ENCODE measurements around the gene C1QTNF9B.

DNA sequence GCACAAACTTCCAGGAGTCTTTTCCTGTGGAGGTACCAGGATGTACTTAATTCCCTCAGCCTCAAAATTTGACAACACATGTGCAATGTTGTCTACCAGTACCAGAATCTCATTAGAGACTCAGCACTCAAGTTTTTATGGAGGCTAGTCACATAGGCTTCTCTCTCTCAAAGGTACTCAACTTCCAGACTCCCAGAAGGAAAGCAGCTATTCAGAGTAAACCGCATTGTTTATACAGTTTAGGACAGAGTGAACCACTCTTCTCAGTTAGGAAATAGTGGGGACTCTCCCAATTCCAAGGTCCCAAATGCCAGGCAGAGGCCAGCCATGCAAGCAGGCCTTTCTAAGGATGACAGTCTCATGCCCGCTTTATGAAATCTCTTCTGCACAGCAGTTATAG lies 8.5 kb upstream of the C1QTNF9B start:
- TF ChIP-seq FOSL1 (CRISPR knock-in tag; IDR thresholded peaks at IDR 0.05; ENCODE audit: borderline replicate concordance), result no peak
- TF ChIP-seq, protein P1, sequence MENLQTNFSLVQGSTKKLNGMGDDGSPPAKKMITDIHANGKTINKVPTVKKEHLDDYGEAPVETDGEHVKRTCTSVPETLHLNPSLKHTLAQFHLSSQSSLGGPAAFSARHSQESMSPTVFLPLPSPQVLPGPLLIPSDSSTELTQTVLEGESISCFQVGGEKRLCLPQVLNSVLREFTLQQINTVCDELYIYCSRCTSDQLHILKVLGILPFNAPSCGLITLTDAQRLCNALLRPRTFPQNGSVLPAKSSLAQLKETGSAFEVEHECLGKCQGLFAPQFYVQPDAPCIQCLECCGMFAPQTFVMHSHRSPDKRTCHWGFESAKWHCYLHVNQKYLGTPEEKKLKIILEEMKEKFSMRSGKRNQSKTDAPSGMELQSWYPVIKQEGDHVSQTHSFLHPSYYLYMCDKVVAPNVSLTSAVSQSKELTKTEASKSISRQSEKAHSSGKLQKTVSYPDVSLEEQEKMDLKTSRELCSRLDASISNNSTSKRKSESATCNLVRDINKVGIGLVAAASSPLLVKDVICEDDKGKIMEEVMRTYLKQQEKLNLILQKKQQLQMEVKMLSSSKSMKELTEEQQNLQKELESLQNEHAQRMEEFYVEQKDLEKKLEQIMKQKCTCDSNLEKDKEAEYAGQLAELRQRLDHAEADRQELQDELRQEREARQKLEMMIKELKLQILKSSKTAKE (CRISPR knock-in tag; IDR thresholded peaks at IDR 0.05; ENCODE audit: borderline replicate concordance), result no peak
- TF ChIP-seq, protein P2, sequence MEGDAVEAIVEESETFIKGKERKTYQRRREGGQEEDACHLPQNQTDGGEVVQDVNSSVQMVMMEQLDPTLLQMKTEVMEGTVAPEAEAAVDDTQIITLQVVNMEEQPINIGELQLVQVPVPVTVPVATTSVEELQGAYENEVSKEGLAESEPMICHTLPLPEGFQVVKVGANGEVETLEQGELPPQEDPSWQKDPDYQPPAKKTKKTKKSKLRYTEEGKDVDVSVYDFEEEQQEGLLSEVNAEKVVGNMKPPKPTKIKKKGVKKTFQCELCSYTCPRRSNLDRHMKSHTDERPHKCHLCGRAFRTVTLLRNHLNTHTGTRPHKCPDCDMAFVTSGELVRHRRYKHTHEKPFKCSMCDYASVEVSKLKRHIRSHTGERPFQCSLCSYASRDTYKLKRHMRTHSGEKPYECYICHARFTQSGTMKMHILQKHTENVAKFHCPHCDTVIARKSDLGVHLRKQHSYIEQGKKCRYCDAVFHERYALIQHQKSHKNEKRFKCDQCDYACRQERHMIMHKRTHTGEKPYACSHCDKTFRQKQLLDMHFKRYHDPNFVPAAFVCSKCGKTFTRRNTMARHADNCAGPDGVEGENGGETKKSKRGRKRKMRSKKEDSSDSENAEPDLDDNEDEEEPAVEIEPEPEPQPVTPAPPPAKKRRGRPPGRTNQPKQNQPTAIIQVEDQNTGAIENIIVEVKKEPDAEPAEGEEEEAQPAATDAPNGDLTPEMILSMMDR (CRISPR knock-in tag; IDR thresholded peaks at IDR 0.05), result no peak

All from HepG2 (cell line).